DOHH2 (cell line): ENCODE results near the gene DLG1.
A peak's percentile ranks its signal among the peaks of the same experiment; 100 is the strongest.

Experiments
- H3F3A ChIP-seq: fragments of 200-600 bp; sonication (generic), shearing (Covaris generic); 2 replicates; pipeline ENCODE4 v1.6.0; 2016; ENCODE audit warnings: antibody characterized with exemption, mild to moderate bottlenecking; ENCODE audit not compliant: control insufficient read depth, insufficient read depth
- H3K27ac ChIP-seq: fragments of 200-600 bp; sonication (generic); 2 replicates; pipeline ENCODE4 v1.5.1; 2014; ENCODE audit warnings: low read depth, mild to moderate bottlenecking, low read length, moderate library complexity
- H3K27me3 ChIP-seq: fragments of 200-600 bp; sonication (generic); 2 replicates; pipeline ENCODE4 v1.6.1; 2014; ENCODE audit warnings: mild to moderate bottlenecking, low read length, mixed read lengths; ENCODE audit not compliant: control insufficient read depth
- H3K36me3 ChIP-seq: fragments of 200-600 bp; sonication (generic); 2 replicates; pipeline ENCODE4 v1.6.1; 2014; ENCODE audit warnings: mild to moderate bottlenecking, low read length, moderate library complexity, mixed read lengths; ENCODE audit not compliant: control insufficient read depth
- H3K4me1 ChIP-seq: fragments of 200-600 bp; sonication (generic); 2 replicates; pipeline ENCODE4 v1.6.1; 2014; ENCODE audit warnings: mild to moderate bottlenecking, low read length, mixed read lengths; ENCODE audit not compliant: control insufficient read depth
- H3K4me2 ChIP-seq: fragments of 200-600 bp; sonication (generic); 2 replicates; pipeline ENCODE4 v1.6.0; 2014; ENCODE audit warnings: mild to moderate bottlenecking, low read length, moderate library complexity
- H3K4me3 ChIP-seq: fragments of 200-600 bp; sonication (generic); 2 replicates; pipeline ENCODE4 v1.5.1; 2014; ENCODE audit warnings: mild to moderate bottlenecking, low read length, mixed read lengths
- H3K79me2 ChIP-seq: fragments of 200-600 bp; sonication (generic); 2 replicates; pipeline ENCODE4 v1.6.1; 2014; ENCODE audit warnings: mild to moderate bottlenecking, low read length, mixed read lengths; ENCODE audit not compliant: control insufficient read depth
- H3K9me2 ChIP-seq: fragments of 200-600 bp; sonication (generic); replicated peaks from 2 replicates; pipeline ENCODE4 v1.6.1; 2014; ENCODE audit warnings: mild to moderate bottlenecking, low read length, mixed read lengths; ENCODE audit not compliant: control insufficient read depth
- H3K9me3 ChIP-seq: fragments of 200-600 bp; sonication (generic); 2 replicates; pipeline ENCODE4 v1.6.1; 2014; ENCODE audit warnings: antibody characterized with exemption, low read length, mixed read lengths; ENCODE audit not compliant: control insufficient read depth, insufficient read depth
- H4K20me1 ChIP-seq: fragments of 200-600 bp; sonication (generic); 2 replicates; pipeline ENCODE4 v1.6.0; 2014; ENCODE audit warnings: low read depth, mild to moderate bottlenecking, antibody characterized with exemption, low read length, moderate library complexity; ENCODE audit not compliant: control insufficient read depth, insufficient read depth
- CTCF ChIP-seq: fragments of 200-600 bp; sonication (generic); IDR thresholded peaks from one replicate; pipeline ENCODE4 v1.5.1; 2014; ENCODE audit warnings: antibody characterized with exemption, mild to moderate bottlenecking, low read depth, low read length; ENCODE audit not compliant: poor library complexity, severe bottlenecking
- EZH2phosphoT487 ChIP-seq: fragments of 200-600 bp; sonication (generic); IDR thresholded peaks from 2 replicates; pipeline ENCODE4 v1.6.1; 2017; ENCODE audit warnings: borderline replicate concordance, mild to moderate bottlenecking, antibody characterized with exemption, low read length, moderate library complexity, mixed read lengths

The DLG1 gene

GRCh38 chr3:197298341-197298944, at the start of gene DLG1:
Gene DLG1 (minus strand): TSS chr3:197298612. CDS start chr3:197297204, 1,408 bp downstream.
- peaks cover 28% of the 10 kb centered on the region for H3K4me1 ChIP-seq
- H3K36me3 ChIP-seq: peaks cover 36% of the 10 kb centered on the region
- H3K79me2 ChIP-seq: peaks cover 44% of the 10 kb centered on the region
- TF ChIP-seq CTCF: no peak
- no peak for TF ChIP-seq EZH2phosphoT487
- peaks cover 29% of the 10 kb centered on the region for H3K27me3 ChIP-seq
- H3K9me3 ChIP-seq: no peaks in the 10 kb centered on the region
- H3K27ac ChIP-seq: peak within 1 kb of the TSS; percentile 75
- H3K4me3 ChIP-seq: peak within 1 kb of the TSS; percentile 98
- H3K4me2 ChIP-seq: peak within 1 kb of the TSS; percentile 94
- H3F3A ChIP-seq: 0 out of 2 replicates have a peak, but pooled peaks cover 10% of the 10 kb centered on the region
- H3K9me2 ChIP-seq: no peaks in the 10 kb centered on the region
- H4K20me1 ChIP-seq: no peaks in the 10 kb centered on the region

- Histone ChIP-seq H3K9me2 (no peaks in the 10 kb centered on the region), H3K27me3 (peaks cover 10% of the 10 kb centered on the region), H3K79me2 (no peaks in the 10 kb centered on the region), H3K4me3 (no peak overlapping the region), H3K4me1 (no peaks in the 10 kb centered on the region), H4K20me1 (no peaks in the 10 kb centered on the region), H3K4me2 (no peak overlapping the region), H3F3A (no peaks in the 10 kb centered on the region), H3K9me3 (no peaks in the 10 kb centered on the region), H3K27ac (no peak overlapping the region), H3K36me3 (no peaks in the 10 kb centered on the region)
- TF ChIP-seq EZH2phosphoT487 (no peak), CTCF (no peak)
Measured at GRCh38 chr3:197348014-197348413, 49.6 kb upstream of the DLG1 start.

GRCh38 chr3:197345390-197345789, 47.0 kb upstream of the DLG1 start:
- no peaks in the 10 kb centered on the region for H4K20me1 ChIP-seq
- no peak overlapping the region for H3K4me2 ChIP-seq
- H3K9me2 ChIP-seq: no peaks in the 10 kb centered on the region

More at GRCh38 chr3:197345390-197345789, 47.0 kb upstream of the DLG1 start:
- H3K36me3 ChIP-seq: no peaks in the 10 kb centered on the region
- H3F3A ChIP-seq: no peaks in the 10 kb centered on the region
- H3K27ac ChIP-seq: no peak overlapping the region
- H3K27me3 ChIP-seq: peaks cover 4% of the 10 kb centered on the region; the same call in 1 of the 2 replicates
- H3K4me1 ChIP-seq: no peaks in the 10 kb centered on the region
- TF ChIP-seq EZH2phosphoT487: no peak
- no peak for TF ChIP-seq CTCF
- no peaks in the 10 kb centered on the region for H3K79me2 ChIP-seq
- no peaks in the 10 kb centered on the region for H3K9me3 ChIP-seq
- no peak overlapping the region for H3K4me3 ChIP-seq
